Neural crest cell (in vitro differentiated cells): ENCODE results near the gene ZKSCAN4. TPM values are rescaled to one million over a fixed set of nuclear protein-coding genes. Genes with fewer than 3 reads are reported as not detected.
A peak's percentile ranks its signal among the peaks of the same experiment; 100 is the strongest.

Experiments used
- DNase-seq: peaks from one replicate; pipeline ENCODE4 v3.0.0; 2021; ENCODE audit warnings: low read depth, mixed read lengths, low spot score
- H3K27ac Mint-ChIP-seq: one replicate; pipeline ENCODE4 v1.8.0; 2021; ENCODE audit warnings: mild to moderate bottlenecking, mixed read lengths; ENCODE audit not compliant: unreplicated experiment
- H3K27me3 Mint-ChIP-seq: 2 replicates; pipeline ENCODE4 v1.8.0; 2021; ENCODE audit warnings: low read depth, mild to moderate bottlenecking, mixed read lengths
- H3K36me3 Mint-ChIP-seq: 2 replicates; pipeline ENCODE4 v1.8.0; 2021; ENCODE audit warnings: low read depth, mild to moderate bottlenecking, mixed read lengths
- H3K4me1 Mint-ChIP-seq: 2 replicates; pipeline ENCODE4 v1.8.0; 2021; ENCODE audit warnings: mixed read lengths
- H3K4me3 Mint-ChIP-seq: one replicate; pipeline ENCODE4 v1.8.0; 2021; ENCODE audit warnings: mild to moderate bottlenecking, mixed read lengths
- H3K9me3 Mint-ChIP-seq: 2 replicates; pipeline ENCODE4 v1.8.0; 2021; ENCODE audit warnings: mixed read lengths
- total RNA-seq: library from RNA; stranded (reverse); gene quantifications from 2 replicates; pipeline ENCODE4 v1.2.1, GENCODE V29; 2021
- TF ChIP-seq, protein P1 (sequence below): fragments of 200-600 bp; sonication (generic); conservative IDR thresholded peaks from 2 replicates; pipeline ENCODE4 v1.5.0; 2021; ENCODE audit warnings: antibody characterized with exemption, mild to moderate bottlenecking

The ZKSCAN4 gene
- total RNA-seq, 1 donor from 2014 or later: 7.9 TPM

- no peaks in the 10 kb centered on the region for H3K9me3 Mint-ChIP-seq
- no peak overlapping the region for H3K27ac Mint-ChIP-seq
- TF ChIP-seq, protein P1, sequence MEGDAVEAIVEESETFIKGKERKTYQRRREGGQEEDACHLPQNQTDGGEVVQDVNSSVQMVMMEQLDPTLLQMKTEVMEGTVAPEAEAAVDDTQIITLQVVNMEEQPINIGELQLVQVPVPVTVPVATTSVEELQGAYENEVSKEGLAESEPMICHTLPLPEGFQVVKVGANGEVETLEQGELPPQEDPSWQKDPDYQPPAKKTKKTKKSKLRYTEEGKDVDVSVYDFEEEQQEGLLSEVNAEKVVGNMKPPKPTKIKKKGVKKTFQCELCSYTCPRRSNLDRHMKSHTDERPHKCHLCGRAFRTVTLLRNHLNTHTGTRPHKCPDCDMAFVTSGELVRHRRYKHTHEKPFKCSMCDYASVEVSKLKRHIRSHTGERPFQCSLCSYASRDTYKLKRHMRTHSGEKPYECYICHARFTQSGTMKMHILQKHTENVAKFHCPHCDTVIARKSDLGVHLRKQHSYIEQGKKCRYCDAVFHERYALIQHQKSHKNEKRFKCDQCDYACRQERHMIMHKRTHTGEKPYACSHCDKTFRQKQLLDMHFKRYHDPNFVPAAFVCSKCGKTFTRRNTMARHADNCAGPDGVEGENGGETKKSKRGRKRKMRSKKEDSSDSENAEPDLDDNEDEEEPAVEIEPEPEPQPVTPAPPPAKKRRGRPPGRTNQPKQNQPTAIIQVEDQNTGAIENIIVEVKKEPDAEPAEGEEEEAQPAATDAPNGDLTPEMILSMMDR: no peak
- H3K4me1 Mint-ChIP-seq: peaks cover 12% of the 10 kb centered on the region
- peaks cover 97% of the 10 kb centered on the region for H3K27me3 Mint-ChIP-seq
- no peaks in the 10 kb centered on the region for H3K36me3 Mint-ChIP-seq
- H3K4me3 Mint-ChIP-seq: peak overlapping the region; percentile 19
- DNase-seq: peak; percentile 28
Measured at GRCh38 chr6:28212510-28213212, 39.4 kb downstream of the ZKSCAN4 start.

DNA sequence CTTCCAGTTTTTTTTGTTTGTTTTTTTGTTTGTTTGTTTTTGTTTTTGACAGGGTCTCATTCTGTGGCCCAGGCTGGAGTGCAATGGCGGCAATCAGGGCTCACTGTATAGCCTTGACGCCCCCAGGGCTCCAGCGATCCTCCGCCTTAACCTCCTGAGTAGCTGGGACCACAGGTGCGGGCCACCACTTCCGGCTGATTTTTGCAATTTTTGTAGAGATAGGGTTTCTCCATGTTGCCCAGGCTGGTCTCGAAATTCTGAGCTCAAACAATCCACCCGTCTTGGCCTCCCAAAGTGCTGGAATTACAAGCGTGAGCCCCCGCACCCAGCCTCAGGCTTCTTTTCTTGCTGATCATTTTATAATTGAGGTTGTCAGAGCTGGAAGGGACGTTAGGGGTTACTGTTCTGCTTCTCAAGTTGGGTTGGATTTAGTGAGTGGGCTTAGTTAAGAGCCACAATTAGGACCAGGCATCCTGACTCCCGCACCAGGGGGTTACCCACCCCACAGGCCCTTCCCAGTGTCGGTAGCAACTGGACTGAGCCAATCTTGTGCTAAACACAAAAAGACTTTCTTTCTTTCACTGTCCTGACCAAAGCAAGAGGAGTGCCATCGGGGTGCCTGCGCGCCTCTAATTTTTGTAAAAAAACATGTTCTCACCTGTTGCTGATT, 40.1 kb downstream of the ZKSCAN4 start:
- DNase-seq: no peak
- Mint-ChIP-seq H3K27ac (no peak overlapping the region), H3K9me3 (no peaks in the 10 kb centered on the region), H3K4me3 (peak overlapping the region; percentile 19), H3K27me3 (peaks cover 97% of the 10 kb centered on the region), H3K4me1 (peaks cover 18% of the 10 kb centered on the region), H3K36me3 (no peaks in the 10 kb centered on the region)
- TF ChIP-seq, protein P1: no peak

- no peaks in the 10 kb centered on the region for H3K9me3 Mint-ChIP-seq
- H3K36me3 Mint-ChIP-seq: peaks cover 5% of the 10 kb centered on the region
- peaks cover 18% of the 10 kb centered on the region for H3K4me1 Mint-ChIP-seq
- H3K27ac Mint-ChIP-seq: no peak overlapping the region
- H3K27me3 Mint-ChIP-seq: peaks cover 97% of the 10 kb centered on the region
- H3K4me3 Mint-ChIP-seq: no peak overlapping the region
- TF ChIP-seq, protein P1: no peak
- no peak for DNase-seq
Measured at GRCh38 chr6:28209753-28210535, 42.1 kb downstream of the ZKSCAN4 start.

DNA sequence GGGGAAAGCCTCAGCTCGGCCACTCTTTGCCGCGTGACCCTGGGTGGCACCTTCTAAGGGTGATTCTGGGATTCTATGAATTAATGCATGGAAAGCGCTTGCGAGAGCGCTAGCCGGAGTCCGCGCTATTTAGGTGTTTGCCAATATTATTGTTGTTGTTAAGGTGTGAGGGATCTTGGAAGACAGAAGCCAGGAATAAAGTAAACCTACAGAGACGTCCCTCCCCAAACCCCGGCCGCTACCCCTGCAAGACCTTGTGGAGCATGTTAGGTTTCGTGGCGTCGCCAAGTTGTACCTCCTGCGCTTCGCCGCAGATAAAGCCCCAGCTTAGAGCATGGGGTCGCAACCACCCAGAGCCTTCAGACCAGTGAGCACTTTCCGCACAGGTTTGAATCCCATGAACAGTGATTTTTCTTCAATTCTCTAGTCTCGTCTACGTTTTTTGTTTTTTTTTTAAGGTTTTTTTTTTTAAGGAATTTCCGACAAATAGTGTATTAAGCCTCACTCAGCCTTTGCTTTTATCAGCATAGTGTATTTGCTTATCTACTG, 43.9 kb downstream of the ZKSCAN4 start:
- Mint-ChIP-seq H3K9me3 (no peaks in the 10 kb centered on the region), H3K27me3 (peaks cover 98% of the 10 kb centered on the region), H3K36me3 (peaks cover 5% of the 10 kb centered on the region), H3K4me1 (peaks cover 18% of the 10 kb centered on the region), H3K27ac (no peak overlapping the region), H3K4me3 (peak overlapping the region; percentile 83)
- TF ChIP-seq, protein P1: no peak
- DNase-seq: no peak

DNA sequence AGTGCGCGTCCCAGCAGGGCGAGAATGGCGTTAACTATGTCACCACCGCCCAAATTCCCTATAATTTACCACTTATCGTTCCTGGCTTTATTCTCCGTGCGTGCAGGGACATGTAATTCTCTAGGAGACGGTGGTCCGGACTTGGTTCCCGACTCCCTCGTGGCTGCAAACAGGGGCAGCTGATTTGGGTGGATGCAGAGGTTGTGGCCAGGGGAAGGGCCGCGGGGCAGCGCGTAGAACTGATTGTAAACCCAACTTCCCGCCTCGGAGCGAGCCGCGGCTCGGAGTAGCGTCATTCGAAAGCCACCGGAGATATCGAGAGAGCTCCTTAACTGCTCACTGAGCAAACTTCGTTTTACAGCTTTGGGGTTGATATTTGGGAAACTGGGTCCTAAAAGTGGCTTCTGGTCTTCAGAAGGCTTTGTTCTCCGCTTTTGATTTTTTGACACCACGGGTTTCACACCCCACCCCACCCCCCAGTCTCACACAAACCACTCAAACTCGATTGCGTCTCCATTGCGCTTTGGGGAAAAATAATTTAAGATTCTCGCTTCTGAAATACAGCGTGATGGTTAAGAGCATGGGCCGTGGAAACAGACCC, 44.5 kb downstream of the ZKSCAN4 start:
- H3K27ac Mint-ChIP-seq: no peak overlapping the region

More for the DNA sequence above, 44.5 kb downstream of the ZKSCAN4 start:
- TF ChIP-seq, protein P1: no peak
- H3K4me1 Mint-ChIP-seq: peaks cover 18% of the 10 kb centered on the region
- H3K4me3 Mint-ChIP-seq: peak overlapping the region; percentile 83
- H3K9me3 Mint-ChIP-seq: no peaks in the 10 kb centered on the region
- peaks cover 5% of the 10 kb centered on the region for H3K36me3 Mint-ChIP-seq
- peaks cover 96% of the 10 kb centered on the region for H3K27me3 Mint-ChIP-seq
- peak; percentile 30 for DNase-seq
